Brain microvascular endothelial cell (primary cell): Measurements from ENCODE around the gene KCNK4.

Source experiments
- DNase-seq: peaks from one replicate; pipeline ENCODE4 v3.0.0-alpha.2; 2020
- H3K27ac ChIP-seq: fragments of 250-450 bp; sonication (Bioruptor Pico); 2 replicates; pipeline ENCODE4 v1.5.1; 2020; ENCODE audit warnings: mild to moderate bottlenecking, moderate library complexity
- H3K27me3 ChIP-seq: fragments of 250-450 bp; sonication (Bioruptor Pico); replicated peaks from 2 replicates; pipeline ENCODE4 v1.5.1; 2020; ENCODE audit warnings: mild to moderate bottlenecking
- H3K36me3 ChIP-seq: fragments of 250-450 bp; sonication (Bioruptor Pico); replicated peaks from 2 replicates; pipeline ENCODE4 v1.5.1; 2020; ENCODE audit warnings: mild to moderate bottlenecking
- H3K4me3 ChIP-seq: 2 replicates; pipeline ENCODE4 v1.5.1; 2011; ENCODE audit warnings: low read depth, mild to moderate bottlenecking, control low read depth, low read length, moderate library complexity
- CTCF ChIP-seq: IDR thresholded peaks from 2 replicates; pipeline ENCODE4 v1.5.1; 2011; ENCODE audit warnings: low read depth, mild to moderate bottlenecking, moderate library complexity, low read length, control low read depth, inconsistent platforms; ENCODE audit errors: missing control alignments
- in situ Hi-C: cut with HindIII; loops from 2 replicates; pipeline ENCODE4 v1.10.0; 2017; ENCODE audit warnings: low sequenced_read_pairs, low pct_ligation_motif_present

Gene KCNK4

DNA sequence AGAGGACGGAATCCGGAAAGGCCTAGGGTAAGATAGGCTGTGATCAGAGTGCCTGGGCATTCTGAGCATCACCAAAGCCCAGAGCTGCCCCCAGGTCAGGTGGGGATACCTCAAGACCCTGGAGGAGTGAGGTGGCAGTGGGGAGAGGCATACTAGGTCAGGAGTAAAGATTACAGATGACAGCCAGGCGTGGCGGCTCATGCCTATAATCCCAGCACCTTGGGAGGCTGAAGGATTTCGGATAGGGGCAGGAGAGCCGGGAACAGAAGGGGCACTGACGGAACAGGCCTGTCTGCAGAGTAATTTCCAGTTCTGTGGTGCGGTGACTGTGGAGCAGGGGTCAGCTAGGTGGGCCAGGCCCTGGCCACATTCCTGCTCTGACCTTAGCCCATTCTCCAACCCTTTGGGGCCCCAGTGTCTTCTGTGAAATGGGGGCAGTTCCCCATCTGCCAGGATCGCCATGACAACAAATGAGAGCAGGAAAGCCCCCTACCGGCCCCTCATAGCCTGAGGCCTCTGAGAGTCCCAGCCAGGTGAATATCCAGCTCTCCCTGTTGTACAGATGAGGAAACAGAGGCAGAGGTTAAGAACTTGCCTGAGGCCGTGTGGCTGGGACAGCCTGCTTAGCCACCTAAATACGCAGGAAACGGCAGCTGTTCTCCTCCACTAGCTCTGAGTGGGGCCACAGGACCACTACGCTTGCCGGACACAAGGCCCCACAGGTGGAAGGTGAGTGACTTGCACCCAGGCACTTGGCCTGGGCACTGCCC is 15.9 kb upstream of the KCNK4 start:
- DNase-seq = no peak
- no peaks in the 10 kb centered on the region for H3K27me3 ChIP-seq
- peaks cover 2% of the 10 kb centered on the region for H3K36me3 ChIP-seq
- in situ Hi-C loops = no loop called here
- TF ChIP-seq CTCF = no peak
- no peak overlapping the region for H3K27ac ChIP-seq
- no peak overlapping the region for H3K4me3 ChIP-seq

GRCh38 chr11:64275841-64276240 is 15.3 kb upstream of the KCNK4 start:
- TF ChIP-seq CTCF = no peak
- in situ Hi-C loops = no loop called here
- DNase-seq = no peak
- H3K36me3 ChIP-seq = peaks cover 2% of the 10 kb centered on the region
- H3K27ac ChIP-seq = no peak overlapping the region
- H3K4me3 ChIP-seq = no peak overlapping the region
- H3K27me3 ChIP-seq = no peaks in the 10 kb centered on the region

GRCh38 chr11:64276653-64277431 is 14.3 kb upstream of the KCNK4 start:
- peaks cover 2% of the 10 kb centered on the region for H3K36me3 ChIP-seq
- peak overlapping the region; percentile 66 for H3K27ac ChIP-seq
- peak; percentile 56 for DNase-seq
- no peaks in the 10 kb centered on the region for H3K27me3 ChIP-seq
- in situ Hi-C loops = no loop called here
- H3K4me3 ChIP-seq = no peak overlapping the region
- TF ChIP-seq CTCF = no peak

DNA sequence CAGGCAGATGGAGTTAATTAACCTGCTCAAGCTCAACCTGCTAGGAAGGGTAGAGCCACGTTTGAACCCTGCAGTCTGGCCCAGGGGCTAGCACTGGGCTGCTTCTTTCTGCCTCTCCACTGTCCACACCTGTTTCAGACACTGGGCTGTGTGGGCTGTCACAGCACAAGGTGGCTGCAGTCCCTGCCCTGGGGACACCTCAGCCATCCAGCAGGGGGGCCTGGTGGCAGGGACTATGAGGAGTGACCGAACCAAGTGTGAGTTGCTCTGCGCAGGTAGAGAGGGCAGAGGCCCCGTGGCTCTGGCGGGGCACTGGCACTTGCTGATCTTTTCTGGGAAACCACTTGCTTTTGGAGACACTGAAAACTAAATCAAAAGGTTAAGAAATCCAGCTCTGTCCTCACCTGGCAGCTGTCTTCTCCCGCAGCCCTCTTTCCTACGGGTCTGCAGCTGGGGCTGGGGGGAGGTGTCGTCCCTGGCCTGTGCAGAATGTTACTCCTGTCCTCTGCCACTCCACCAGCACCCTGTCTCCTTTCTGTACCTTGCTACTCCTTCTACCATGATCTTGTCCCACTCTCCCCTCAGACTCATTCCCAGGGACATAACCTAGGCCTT is 12.4 kb upstream of the KCNK4 start:
- H3K27ac ChIP-seq = no peak overlapping the region
- in situ Hi-C loops = no loop called here
- DNase-seq = no peak

DNA sequence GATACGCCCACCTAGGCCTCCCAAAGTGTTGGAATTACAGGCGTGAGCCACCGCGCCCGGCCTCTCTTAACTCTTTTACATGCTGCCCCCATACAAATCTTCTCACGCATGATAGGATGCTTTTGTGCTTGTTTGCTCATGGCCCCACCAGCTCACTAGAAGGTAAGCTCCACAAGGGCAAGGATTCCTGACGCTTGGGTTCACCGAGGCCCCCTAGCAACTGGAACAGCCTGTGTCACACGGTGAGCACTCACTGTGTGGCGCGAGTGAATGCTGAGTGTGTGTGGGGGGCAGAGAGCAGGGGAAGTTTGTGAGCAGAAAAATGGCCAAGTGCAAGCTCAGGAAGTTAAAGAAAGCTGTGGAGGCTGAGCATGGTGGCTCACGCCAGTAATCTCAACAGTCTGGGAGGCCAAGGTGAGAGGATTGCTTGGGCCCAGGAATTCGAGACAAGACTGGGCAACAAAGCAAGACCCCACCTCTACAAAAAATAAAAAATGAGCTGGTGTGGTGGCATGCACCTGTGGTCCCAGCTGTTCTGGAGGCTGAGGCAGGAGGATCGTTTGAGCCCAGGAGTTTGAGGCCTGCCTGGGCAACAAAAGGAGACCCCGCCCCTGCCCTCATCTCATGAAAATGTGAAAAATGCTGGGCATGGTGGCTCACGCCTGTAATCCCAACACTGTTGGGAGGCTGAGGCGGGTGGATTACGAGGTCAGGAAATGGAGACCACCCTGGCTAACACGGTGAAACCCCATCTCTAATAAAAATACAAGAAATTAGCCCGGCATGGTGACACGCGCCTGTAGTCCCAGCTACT is 8.9 kb upstream of the KCNK4 start:
- Histone ChIP-seq H3K27ac (no peak overlapping the region), H3K36me3 (peaks cover 2% of the 10 kb centered on the region), H3K4me3 (no peak overlapping the region), H3K27me3 (no peaks in the 10 kb centered on the region)
- no peak for TF ChIP-seq CTCF
- in situ Hi-C loops = no loop called here
- DNase-seq = no peak

More for the DNA sequence above, 12.4 kb upstream of the KCNK4 start:
- no peak for TF ChIP-seq CTCF
- H3K36me3 ChIP-seq = peaks cover 2% of the 10 kb centered on the region
- H3K27me3 ChIP-seq = no peaks in the 10 kb centered on the region
- no peak overlapping the region for H3K4me3 ChIP-seq
